Measurements from ENCODE around the gene GEMIN8. TPM values are rescaled to one million over a fixed set of nuclear protein-coding genes. Genes with fewer than 3 reads are reported as not detected.

GEMIN8 gene
- total and polyA plus RNA-seq, 4 donors, result 10.9 to 25.7 (median 22.9) TPM

DNA sequence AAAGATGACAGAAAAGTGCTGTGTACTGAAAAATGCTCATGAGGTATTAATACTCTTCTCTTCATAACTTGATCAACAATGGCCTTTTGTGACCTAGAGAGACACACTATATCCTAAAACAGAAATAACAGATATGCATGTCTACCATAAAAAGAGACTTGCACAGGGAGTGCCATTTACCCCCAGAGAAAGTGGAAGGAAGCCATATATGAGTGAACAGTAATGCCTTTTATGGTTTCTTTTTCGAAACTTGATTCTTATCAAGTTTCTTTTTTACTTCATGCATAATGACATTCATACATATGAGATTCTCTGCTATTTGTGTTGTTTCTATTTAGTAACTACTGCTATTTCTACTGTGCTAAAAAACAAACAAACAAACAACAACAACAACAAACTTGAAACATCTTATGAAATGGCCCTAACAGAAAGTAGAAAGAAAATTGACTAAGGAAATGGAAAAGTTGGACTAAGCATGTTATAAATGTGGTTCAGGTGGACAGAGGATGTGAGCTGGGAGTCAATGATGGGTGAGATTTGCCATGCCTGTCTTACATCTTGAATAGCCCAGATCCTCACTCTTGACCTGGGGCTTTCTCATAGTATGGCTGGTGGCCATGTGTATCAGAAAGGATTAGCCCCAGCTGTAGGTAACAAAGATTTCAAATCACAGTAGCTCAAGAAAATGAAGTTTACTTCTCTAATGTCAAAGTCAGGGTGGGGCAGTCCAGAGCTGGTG is 43.8 kb downstream of the GEMIN8 start:
- WGBS, 2 donors, result 74 to 100% methylated on average over 1 of the region's 1 CpG
- no peak overlapping the region for H3K4me3 ChIP-seq
- no peak overlapping the region for H3K9ac ChIP-seq (ENCODE audit: insufficient read depth in 1 of 2, low read length in 2 of 2)
- H3K4me1 ChIP-seq (ENCODE audit: control insufficient read depth in 5 of 5, insufficient read depth in 5 of 5, low read length in 5 of 5), result no peaks in the 10 kb centered on the region
- H3K27me3 ChIP-seq (ENCODE audit: control insufficient read depth in 3 of 3, insufficient read depth in 3 of 3, low read length in 2 of 3), result peaks cover 0 to 34% (median 9%) of the 10 kb centered on the region in 3 donors
- DNase-seq (no peak), ATAC-seq (ENCODE audit: insufficient read depth, low FRiP score) (no peak)
- no peak overlapping the region for H3K27ac ChIP-seq (ENCODE audit: low read depth in 1 of 2, low read length in 1 of 2)
- no peaks in the 10 kb centered on the region for H3K36me3 ChIP-seq (ENCODE audit: control insufficient read depth in 4 of 4, insufficient read depth in 4 of 4, low read length in 4 of 4)
- TF ChIP-seq, protein P1, sequence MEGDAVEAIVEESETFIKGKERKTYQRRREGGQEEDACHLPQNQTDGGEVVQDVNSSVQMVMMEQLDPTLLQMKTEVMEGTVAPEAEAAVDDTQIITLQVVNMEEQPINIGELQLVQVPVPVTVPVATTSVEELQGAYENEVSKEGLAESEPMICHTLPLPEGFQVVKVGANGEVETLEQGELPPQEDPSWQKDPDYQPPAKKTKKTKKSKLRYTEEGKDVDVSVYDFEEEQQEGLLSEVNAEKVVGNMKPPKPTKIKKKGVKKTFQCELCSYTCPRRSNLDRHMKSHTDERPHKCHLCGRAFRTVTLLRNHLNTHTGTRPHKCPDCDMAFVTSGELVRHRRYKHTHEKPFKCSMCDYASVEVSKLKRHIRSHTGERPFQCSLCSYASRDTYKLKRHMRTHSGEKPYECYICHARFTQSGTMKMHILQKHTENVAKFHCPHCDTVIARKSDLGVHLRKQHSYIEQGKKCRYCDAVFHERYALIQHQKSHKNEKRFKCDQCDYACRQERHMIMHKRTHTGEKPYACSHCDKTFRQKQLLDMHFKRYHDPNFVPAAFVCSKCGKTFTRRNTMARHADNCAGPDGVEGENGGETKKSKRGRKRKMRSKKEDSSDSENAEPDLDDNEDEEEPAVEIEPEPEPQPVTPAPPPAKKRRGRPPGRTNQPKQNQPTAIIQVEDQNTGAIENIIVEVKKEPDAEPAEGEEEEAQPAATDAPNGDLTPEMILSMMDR (IDR thresholded peaks at IDR 0.05; ENCODE audit: control extremely low read depth, extremely low read depth), result no peak
- H3K9me3 ChIP-seq (ENCODE audit: control insufficient read depth in 4 of 4, insufficient read depth in 3 of 4, low read length in 3 of 4), result peaks cover 0 to 4% (median under 1%) of the 10 kb centered on the region in 4 donors

DNA sequence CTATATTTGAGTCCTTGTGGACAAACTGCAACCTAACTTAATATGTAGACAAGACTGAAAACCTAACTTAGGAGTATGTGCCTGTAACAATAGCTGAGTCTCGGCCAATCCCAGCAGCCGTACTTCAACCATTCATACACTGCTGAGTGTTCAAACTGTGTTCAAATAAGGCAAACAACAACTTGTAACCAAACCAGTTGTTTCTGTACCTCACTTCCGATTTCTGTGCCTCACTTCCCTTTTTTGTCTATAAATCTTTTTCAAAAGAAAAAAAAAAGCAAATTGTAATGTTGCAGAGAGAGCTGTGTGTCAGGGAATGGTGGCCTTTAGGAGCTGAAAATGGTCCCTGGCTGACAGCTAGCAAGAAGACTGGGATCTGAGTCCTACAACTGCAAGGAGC is 46.0 kb downstream of the GEMIN8 start:
- 36 to 68% methylated on average over 3 of the region's 3 CpGs for WGBS, 2 donors
- no peak for ATAC-seq (ENCODE audit: insufficient read depth, low FRiP score)
- H3K4me3 ChIP-seq, result no peak overlapping the region

DNA sequence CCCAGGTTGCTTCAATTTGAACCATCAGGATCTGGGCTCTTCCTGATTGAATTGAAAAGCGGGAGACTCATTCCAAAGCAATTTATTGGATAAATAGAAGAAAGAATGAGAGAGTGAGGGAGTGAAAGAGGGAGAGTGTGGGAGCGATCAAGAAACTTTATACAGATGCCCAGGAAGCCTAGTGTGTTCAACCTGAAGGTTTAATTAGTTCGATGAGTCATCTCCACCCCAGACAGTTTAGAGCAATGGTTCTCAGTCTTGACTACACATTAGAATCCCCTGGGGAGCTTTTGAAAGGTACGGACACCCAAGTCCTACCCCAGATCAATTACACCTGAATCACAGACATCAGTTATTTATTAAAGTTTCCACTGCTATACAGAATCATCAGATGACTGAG is 61.5 kb downstream of the GEMIN8 start:
- TF ChIP-seq, protein P1 (IDR thresholded peaks at IDR 0.05; ENCODE audit: control extremely low read depth, extremely low read depth), result no peak
- 86 to 90% methylated on average over 4 of the region's 4 CpGs for WGBS, 2 donors

More for the DNA sequence above, 46.0 kb downstream of the GEMIN8 start:
- Histone ChIP-seq H3K9me3 (ENCODE audit: control insufficient read depth in 4 of 4, insufficient read depth in 3 of 4, low read length in 3 of 4) (peaks cover 0 to 4% (median under 1%) of the 10 kb centered on the region in 4 donors), H3K27ac (ENCODE audit: low read depth in 1 of 2, low read length in 1 of 2) (no peak overlapping the region), H3K9ac (ENCODE audit: insufficient read depth in 1 of 2, low read length in 2 of 2) (no peak overlapping the region), H3K36me3 (ENCODE audit: control insufficient read depth in 4 of 4, insufficient read depth in 4 of 4, low read length in 4 of 4) (no peaks in the 10 kb centered on the region), H3K4me1 (ENCODE audit: control insufficient read depth in 5 of 5, insufficient read depth in 5 of 5, low read length in 5 of 5) (no peaks in the 10 kb centered on the region), H3K27me3 (ENCODE audit: control insufficient read depth in 3 of 3, insufficient read depth in 3 of 3, low read length in 2 of 3) (peaks cover 0 to 34% (median 9%) of the 10 kb centered on the region in 3 donors)
- DNase-seq, result no peak
- TF ChIP-seq, protein P1 (IDR thresholded peaks at IDR 0.05; ENCODE audit: control extremely low read depth, extremely low read depth), result no peak

More for the DNA sequence above, 61.5 kb downstream of the GEMIN8 start:
- Histone ChIP-seq H3K9me3 (ENCODE audit: control insufficient read depth in 4 of 4, insufficient read depth in 3 of 4, low read length in 3 of 4) (peaks cover 0 to 3% (median under 1%) of the 10 kb centered on the region in 4 donors), H3K4me1 (ENCODE audit: control insufficient read depth in 5 of 5, insufficient read depth in 5 of 5, low read length in 5 of 5) (no peaks in the 10 kb centered on the region), H3K36me3 (ENCODE audit: control insufficient read depth in 4 of 4, insufficient read depth in 4 of 4, low read length in 4 of 4) (no peaks in the 10 kb centered on the region), H3K9ac (ENCODE audit: insufficient read depth in 1 of 2, low read length in 2 of 2) (no peak overlapping the region), H3K27ac (ENCODE audit: low read depth in 1 of 2, low read length in 1 of 2) (no peak overlapping the region), H3K27me3 (ENCODE audit: control insufficient read depth in 3 of 3, insufficient read depth in 3 of 3, low read length in 2 of 3) (peaks cover 0 to 21% (median 5%) of the 10 kb centered on the region in 3 donors), H3K4me3 (no peak overlapping the region)
- ATAC-seq (ENCODE audit: insufficient read depth, low FRiP score) (no peak), DNase-seq (no peak)

Measured in lung (tissue), 12 donors.